Mucosa of descending colon (tissue), 3 donors: Measurements from ENCODE around the gene PLSCR3. TPM values are rescaled to one million over a fixed set of nuclear protein-coding genes. Genes with fewer than 3 reads are reported as not detected.

Experiments
- ATAC-seq: fragments of 200-7000 bp; cut with Tn5 transposase; one replicate; pipeline ENCODE4 v1.9.1; 2020; ENCODE audit warnings: mild to moderate bottlenecking, moderate library complexity
- DNase-seq, 3 donors: peaks; one replicate each; pipeline ENCODE4 v3.0.0-alpha.2; 2020
- H3K36me3 ChIP-seq: fragments of 200-600 bp; one replicate; pipeline ENCODE4 v1.8.0; 2021; ENCODE audit warnings: low read depth, mild to moderate bottlenecking
- H3K4me1 ChIP-seq: fragments of 200-600 bp; one replicate; pipeline ENCODE4 v1.8.0; 2021; ENCODE audit warnings: low read depth, mild to moderate bottlenecking
- H3K4me3 ChIP-seq: fragments of 200-600 bp; one replicate; pipeline ENCODE4 v1.8.0; 2021; ENCODE audit warnings: mild to moderate bottlenecking
- H3K9me3 ChIP-seq: fragments of 200-600 bp; one replicate; pipeline ENCODE4 v1.8.0; 2021; ENCODE audit warnings: mild to moderate bottlenecking
- intact Hi-C, 2 donors: fragments of 100-400 bp; cut with DNase I in 1 of 2; cut with micrococcal nuclease in 1 of 2; formaldehyde crosslinking; loops; one replicate each; pipeline versions ENCODE4 v1.11.0 to v1.11.1; 2022; cut with DNase I, micrococcal nuclease
- total RNA-seq, 3 donors: library from RNA; stranded (reverse); fragmentation: NEBNext Ultra II Directional in 2 of 3; extraction: Animal tissue kit (Norgen Biotek cat#: 25700) in 2 of 3; gene quantifications; one replicate each; pipeline versions ENCODE4 v1.2.1 to v1.2.4, GENCODE V29; 2021 to 2023
- TF ChIP-seq, protein P1 (sequence below): fragments of 200-600 bp; IDR thresholded peaks from one replicate; pipeline ENCODE4 v1.8.0; 2022; ENCODE audit warnings: antibody characterized with exemption, mild to moderate bottlenecking
- donor health status: DM: no; HTN: no; CAD: no; lungs with moderate emphysema.
- donor health status: DM: no; HTN: no; CAD: no.
- donor health status: DM: no; HTN: yes; CAD: no.

Gene PLSCR3
- total RNA-seq, 3 donors from 2014 or later = 5.5 to 21.6 (median 16.4) TPM

DNA sequence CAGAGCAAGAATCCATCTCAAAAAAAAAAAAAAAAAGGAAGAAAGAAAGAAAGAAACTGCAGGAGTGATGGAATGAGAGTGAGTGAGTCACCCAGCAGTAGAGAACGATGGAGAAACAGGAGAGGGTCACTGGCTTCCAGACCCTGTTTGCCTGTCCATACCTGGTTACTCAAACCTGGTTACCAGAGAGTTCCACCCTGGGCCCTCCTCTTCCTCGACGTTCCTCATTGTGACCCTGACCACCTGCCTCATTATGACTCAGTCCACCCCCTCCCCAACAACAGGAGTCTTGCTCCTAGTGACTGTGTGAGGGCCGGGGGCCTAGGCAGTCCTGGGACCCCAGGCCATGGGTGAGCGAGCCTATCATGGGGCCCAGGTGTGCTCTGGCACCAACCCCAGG is 34.2 kb upstream of the PLSCR3 start, which contains the start of gene SPEM3:
Gene SPEM3 (plus strand): TSS at position 301 of the 400 bp plus-strand sequence. CDS start 46 bp downstream, at position 347.
- Histone ChIP-seq H3K9me3 (no peaks in the 10 kb centered on the region), H3K4me3 (no peak within 1 kb of the TSS), H3K36me3 (no peaks in the 10 kb centered on the region), H3K4me1 (no peaks in the 10 kb centered on the region)
- TF ChIP-seq, protein P1, sequence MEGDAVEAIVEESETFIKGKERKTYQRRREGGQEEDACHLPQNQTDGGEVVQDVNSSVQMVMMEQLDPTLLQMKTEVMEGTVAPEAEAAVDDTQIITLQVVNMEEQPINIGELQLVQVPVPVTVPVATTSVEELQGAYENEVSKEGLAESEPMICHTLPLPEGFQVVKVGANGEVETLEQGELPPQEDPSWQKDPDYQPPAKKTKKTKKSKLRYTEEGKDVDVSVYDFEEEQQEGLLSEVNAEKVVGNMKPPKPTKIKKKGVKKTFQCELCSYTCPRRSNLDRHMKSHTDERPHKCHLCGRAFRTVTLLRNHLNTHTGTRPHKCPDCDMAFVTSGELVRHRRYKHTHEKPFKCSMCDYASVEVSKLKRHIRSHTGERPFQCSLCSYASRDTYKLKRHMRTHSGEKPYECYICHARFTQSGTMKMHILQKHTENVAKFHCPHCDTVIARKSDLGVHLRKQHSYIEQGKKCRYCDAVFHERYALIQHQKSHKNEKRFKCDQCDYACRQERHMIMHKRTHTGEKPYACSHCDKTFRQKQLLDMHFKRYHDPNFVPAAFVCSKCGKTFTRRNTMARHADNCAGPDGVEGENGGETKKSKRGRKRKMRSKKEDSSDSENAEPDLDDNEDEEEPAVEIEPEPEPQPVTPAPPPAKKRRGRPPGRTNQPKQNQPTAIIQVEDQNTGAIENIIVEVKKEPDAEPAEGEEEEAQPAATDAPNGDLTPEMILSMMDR = no peak
- DNase-seq = no peak
- ATAC-seq = no peak
- intact Hi-C loops = no loop called here

DNA sequence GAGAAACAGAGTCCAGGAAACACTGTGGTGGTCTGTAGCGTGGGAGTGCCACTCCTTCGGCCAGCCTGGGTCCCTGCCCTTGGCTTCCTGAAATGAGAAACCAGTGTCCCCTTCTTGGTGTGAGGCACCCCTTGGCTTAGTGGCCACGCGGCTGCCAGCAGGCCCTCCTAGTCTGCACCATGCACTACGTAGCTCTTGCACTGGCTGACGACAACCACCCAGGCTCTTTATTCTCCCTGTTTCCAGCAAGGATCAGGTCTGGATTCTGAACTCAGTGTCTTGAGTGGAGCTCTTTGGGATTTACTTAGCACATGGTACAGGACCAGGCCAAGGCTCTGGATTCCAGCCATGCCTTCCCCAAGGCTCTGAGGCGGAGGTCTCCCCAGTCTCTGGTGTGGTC is 33.2 kb upstream of the PLSCR3 start:
- H3K4me3 ChIP-seq = no peak overlapping the region
- TF ChIP-seq, protein P1 = no peak
- DNase-seq (no peak), ATAC-seq (no peak)
- no peaks in the 10 kb centered on the region for H3K36me3 ChIP-seq
- no peaks in the 10 kb centered on the region for H3K4me1 ChIP-seq
- intact Hi-C loops = no loop called here
- H3K9me3 ChIP-seq = no peaks in the 10 kb centered on the region

DNA sequence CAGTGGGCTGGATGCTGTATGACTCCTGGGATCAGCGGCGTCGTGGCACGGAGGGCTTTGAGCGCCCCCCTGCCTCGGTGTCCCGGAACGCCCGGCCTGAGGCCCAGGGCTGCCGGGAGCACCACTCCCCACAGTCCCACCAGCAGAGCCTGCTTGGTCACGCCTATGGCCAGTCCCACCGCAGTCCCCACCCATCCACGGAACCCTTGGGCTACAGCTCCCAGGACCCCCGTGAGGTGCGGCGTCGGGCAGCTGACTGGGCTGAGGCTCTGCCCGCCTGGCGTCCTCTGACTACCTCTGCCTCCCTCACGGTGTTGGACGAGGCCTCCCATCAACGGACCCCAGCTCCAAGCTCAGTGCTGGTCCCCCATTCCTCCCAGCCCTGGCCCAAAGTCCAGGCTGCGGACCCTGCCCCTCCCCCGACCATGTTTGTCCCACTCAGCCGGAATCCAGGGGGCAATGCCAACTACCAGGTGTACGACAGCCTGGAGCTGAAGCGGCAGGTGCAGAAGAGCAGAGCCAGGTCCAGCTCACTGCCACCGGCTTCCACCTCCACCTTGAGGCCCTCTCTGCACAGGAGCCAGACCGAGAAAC is 32.7 kb upstream of the PLSCR3 start:
- TF ChIP-seq, protein P1 = no peak
- Histone ChIP-seq H3K4me1 (no peaks in the 10 kb centered on the region), H3K36me3 (no peaks in the 10 kb centered on the region), H3K9me3 (no peaks in the 10 kb centered on the region), H3K4me3 (no peak overlapping the region)
- DNase-seq (peak in 1 of 3 donors; percentile 44), ATAC-seq (no peak)
- intact Hi-C loops = no loop called here

DNA sequence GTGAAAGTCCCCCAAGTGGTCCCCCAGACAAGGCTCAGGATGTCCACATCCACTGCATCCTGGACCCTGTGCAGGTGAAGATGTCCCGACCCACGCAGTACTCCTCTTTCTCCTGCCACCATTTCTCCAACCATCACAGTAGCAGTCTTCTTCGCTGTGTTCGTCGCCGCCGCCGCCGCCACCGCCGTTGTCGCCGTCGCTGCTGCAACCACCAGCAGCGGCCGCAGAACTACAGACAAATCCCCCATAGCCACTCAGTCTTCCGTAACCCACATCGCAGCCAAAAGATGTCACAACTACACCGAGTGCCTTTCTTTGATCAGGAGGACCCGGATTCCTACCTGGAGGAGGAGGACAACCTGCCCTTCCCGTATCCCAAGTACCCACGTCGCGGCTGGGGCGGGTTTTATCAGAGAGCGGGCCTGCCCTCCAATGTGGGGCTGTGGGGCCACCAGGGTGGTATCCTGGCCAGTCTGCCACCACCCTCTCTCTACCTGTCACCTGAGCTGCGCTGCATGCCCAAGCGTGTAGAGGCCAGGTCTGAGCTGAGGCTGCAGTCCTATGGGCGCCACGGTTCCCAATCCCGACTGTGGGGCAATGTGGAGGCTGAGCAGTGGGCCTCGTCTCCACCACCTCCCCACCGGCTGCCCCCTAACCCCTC is 32.0 kb upstream of the PLSCR3 start:
- no peak for DNase-seq
- ATAC-seq = no peak
- TF ChIP-seq, protein P1 = no peak
- Histone ChIP-seq H3K4me1 (no peaks in the 10 kb centered on the region), H3K4me3 (no peak overlapping the region), H3K9me3 (no peaks in the 10 kb centered on the region), H3K36me3 (no peaks in the 10 kb centered on the region)
- intact Hi-C loops = no loop called here

DNA sequence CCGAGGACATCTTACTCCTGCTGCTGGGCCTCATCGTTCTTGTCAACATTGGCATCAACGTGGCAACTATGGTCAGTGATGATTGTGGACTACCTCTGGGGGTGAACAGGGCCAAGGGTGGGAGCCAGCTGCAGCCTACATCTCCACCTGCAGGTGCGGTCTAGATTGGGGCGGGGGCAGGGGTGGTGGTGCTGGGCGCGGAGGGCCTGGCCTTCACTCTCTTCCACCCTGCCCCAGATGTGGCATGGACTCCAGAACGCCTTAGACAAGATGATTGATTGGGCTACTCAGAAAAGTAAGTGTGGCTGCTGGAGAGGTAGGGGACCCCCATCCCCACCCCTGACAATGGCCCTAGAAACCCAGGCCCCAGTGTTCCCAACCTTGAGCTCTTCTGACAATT is 31.4 kb upstream of the PLSCR3 start:
- ATAC-seq (no peak), DNase-seq (no peak)

More for the DNA sequence above, 31.4 kb upstream of the PLSCR3 start:
- Histone ChIP-seq H3K4me1 (no peaks in the 10 kb centered on the region), H3K36me3 (no peaks in the 10 kb centered on the region), H3K4me3 (no peak overlapping the region), H3K9me3 (no peaks in the 10 kb centered on the region)
- TF ChIP-seq, protein P1 = no peak
- intact Hi-C loops = no loop called here
